CD4-positive, alpha-beta T cell treated with Interleukin-2 at 100 ng/mL for 4 hours (primary cell): Measurements from ENCODE around the gene CCDC6.
"Not testable (repeated sequence)": the region's sequence is repeated elsewhere in the genome, so short reads cannot be mapped to it uniquely, and the experiment has no call there.

ENCODE experiments used
- DNase-seq: peaks from one replicate; pipeline ENCODE4 v3.0.0-alpha.2; 2020; ENCODE audit warnings: low spot score

CCDC6 gene

DNA sequence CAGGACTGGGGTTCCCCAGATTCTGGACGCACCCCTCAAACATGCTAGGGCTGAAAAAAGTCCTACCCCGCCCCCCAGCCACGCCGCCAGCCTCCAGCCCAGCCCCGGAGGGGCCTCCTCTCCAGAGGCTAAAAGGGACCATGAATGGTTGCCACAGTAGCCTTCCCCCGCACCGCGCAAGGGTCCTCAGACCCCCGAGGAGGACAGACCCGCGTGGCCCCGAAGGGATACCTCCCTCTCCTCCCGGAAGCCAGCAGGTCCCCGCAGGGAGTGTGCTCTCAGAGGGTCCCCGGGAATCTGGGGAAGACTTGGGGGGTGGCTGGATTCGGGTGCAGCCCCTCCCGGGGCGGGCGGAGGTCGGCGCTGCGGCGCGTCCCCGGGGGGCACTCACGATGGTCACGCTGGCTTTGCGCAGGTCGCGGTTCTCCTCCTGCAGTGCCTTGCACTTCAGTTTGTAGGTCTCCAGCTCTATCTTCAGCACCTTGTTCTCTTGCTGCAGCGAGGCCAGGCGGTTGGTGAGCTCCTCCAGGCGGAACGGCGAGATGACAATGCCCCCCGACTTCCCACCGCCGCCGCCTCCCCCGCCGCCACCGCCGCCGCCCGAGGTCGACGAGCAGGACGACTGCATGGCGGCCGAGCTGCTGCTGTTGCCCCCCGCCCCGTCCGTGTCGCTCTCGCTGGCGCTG lies 482 bp downstream of the CCDC6 start:
- DNase-seq = no peak

DNA sequence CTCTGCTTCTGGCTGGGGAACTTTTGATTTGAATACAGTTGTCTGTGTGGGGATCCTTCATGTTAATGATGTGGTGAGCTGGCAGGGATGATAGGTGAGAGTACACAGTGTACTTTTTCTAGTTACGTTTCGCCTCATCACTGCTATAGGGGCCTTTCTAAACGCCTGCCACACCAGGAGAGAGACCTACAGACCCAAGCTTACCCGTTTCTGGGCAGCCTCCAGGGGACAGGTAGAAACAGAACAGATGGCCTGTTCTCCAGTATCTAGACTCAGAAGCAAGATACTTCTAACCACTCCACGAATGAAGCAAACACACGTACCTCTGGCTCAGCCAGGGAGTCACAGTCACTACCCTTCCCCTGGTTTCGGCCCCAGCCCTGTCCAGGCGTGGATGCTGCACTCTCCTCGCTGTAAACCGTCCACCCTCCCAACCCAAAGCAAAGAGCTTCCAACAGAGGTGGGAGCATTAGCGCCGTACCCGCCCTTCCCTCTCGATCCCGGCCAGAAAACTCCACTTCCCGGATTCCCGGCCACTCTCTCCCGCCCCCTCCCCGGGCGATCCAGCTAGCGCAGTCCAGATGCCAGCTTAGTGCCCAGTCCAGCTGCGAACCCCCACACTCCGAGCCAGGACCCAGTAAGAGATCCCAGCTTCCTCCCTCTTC lies 1.2 kb downstream of the CCDC6 start:
- DNase-seq = peak; percentile 38

DNA sequence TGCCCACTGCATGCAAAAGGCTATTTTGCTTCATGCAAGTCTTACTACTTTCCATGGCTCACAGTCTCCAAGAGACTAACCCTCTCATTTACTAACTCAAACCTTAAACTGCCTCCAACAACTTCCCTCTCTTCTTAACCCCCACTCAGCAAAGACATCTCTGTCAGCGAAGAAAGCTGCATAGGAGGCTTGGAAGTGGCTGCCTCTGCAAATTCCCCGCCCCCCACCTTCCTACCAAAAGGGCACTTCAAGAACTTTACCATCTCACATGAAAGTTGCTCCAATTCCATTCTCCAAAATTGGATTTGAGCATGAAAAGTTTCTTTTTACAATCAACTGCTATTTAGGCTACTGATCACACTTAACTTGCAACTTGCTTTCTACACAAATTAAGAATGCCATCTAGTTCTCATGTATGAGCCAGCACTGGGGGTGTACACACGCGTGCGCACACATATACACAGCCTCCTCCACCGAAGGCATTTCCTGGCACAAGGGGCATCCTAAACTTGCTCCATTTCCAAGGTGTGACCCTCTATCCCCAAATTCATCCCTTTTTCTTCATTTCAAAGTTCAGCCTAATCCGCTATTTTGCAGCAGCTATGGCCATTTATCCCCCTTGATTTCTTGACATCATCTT lies 1.8 kb downstream of the CCDC6 start:
- DNase-seq = no peak

DNA sequence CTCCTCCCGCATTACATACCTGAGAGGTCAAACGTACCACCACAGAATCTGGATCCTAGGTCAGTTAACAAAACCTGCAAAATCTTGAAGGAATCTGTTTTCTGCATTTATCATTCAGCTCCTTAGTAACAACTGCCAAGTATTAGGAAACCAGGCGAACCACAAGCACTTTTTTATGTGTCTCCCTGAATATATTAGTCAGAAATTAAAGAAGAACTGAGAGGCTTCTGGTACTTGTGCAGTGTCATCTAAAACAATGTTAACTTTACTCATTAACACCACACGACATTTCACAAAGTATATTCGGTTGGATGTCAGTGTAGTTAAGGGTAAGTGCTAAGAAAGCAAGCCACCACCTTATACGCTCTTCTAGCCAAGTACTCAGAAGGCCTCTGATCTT lies 2.5 kb downstream of the CCDC6 start:
- no peak for DNase-seq

DNA sequence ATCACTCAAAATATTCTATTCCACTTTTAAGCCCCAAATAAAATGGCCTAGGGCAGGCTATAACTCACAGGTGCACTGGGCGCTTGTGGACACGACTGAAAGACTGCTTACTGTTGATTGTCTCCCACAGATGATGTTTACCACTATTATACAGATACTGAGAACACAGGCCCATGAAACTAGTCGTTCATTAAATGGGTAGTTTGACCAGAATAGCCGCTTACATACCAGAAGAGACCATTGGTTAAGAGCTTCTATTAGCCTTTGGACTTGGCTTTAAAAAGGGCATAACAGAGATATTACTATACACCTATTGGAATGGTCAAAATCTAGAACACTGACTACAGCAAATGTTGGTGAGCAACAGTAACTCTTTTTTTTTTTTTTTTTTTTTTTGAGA lies 4.3 kb downstream of the CCDC6 start:
- no peak for DNase-seq

DNA sequence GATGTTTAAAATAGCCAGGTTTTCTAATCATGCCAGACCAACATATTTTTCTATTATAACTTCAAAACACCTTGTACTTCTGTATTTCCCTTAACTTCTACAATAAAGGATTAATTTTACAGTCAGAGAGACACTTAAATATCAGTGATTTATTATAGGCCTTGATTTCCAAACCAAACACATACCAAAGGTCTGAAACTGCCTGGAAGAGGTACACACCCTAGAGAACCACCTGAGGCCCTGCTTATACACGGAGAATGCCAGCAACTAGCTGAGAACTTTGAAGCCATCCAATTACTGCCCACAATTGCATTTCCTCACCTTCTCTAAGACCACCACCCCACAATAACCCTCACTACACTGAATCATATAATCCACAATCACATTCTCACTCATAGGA lies 4.9 kb downstream of the CCDC6 start:
- no peak for DNase-seq

DNA sequence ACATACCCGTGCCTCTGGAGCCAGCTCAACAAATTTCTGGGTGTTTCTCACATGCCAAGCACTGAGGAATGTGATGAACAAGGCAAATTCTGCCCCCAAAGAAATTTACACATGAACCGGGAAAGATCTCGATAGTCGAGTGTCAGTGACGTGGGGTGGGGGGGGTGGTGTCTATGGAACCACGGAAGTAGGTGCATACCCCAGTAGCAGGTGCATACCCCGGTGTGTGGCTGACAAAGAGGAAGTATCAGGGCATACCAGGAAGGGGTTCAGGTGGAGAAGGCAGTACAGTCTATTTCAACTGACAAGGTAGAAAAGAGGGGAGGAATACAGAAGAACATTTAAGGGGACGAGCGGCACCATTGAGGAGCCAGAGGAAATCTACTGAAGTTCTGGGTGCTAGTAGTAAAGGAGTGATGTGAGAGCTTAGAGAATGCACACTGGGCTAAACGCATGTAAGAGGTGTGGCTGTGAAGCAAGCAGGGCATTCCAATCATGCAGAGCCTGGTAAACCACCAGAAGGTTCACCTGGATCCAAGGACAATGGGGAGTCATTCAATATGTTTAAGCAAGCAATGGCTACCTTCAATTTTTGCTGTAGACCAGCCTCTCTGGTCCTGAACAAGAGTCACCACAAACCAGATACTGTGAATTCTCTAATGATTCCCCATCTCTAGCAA lies 6.2 kb downstream of the CCDC6 start:
- DNase-seq = no peak

DNA sequence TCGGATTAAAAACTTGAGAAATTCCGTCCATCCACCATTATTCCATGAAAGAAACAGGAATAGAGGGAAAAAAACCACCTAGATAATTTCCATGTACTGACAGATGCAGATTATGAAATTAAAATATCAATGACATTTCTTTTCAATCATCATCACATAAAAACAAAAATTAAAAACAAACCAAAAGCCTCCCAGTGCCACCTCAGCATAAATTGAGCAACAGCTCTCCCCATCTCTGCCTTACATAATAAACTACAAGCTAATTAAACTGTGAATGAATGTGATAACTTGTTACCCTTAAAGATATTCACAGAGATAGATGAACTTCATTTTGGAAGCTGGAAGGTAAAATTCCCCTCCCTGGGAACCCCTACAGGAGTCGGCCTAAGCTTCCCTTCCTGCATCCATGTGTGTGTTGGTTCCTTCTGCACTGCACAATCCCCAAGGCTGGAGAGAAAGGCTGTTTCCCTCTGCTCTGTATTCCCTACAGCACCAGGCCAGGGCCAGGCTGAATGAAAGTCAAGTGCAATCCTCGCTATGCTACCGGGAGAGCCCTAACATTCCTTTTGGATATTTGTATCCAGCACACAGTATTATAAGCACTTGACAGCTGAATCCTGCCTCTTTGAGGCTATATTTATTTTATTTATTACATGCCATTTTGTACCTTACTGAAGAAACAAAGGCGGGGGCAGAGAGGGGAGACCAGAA lies 8.1 kb downstream of the CCDC6 start:
- DNase-seq = no peak

DNA sequence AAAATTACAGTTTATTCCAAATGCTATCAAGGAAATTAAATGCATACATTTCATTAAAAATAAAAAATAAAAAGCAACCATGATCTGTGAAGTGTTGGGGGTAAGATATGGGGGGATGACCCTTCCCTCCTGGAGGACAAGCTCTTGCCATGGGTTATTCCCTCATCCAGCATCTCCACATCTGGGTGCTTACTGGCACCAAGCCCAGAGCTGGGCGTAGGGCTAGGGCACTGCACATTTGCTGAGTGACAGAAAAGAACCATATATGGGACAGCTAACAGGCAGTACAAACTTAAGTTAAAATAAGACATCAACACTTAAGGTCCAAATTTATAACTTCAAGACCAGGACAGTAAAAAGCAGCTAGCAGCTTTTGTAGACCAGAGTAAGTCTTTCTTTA lies 10.2 kb downstream of the CCDC6 start:
- DNase-seq = no peak

DNA sequence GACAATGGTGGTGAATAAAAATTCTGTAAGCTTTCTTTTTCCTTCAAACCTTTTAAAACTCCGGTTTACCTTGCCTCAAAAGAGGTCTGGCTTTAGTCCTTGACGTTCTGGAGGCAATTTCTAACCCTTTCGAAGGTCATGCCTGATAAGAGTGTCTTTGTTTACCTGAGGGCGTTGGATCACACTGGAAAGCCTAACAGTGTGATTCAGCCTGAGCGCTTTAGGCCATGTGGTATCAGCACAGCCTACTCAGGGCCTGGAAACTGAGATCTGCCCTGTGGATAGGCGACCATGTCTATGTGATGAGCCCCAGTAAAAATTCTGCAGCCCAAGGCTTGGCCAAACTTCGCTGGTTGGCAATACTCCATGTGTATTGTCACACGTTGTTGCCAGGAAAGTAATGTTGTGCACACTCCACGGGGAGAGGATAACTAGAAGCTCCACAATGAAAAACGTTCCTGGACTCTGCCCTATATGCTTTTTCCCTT lies 10.7 kb downstream of the CCDC6 start:
- no peak for DNase-seq

DNA sequence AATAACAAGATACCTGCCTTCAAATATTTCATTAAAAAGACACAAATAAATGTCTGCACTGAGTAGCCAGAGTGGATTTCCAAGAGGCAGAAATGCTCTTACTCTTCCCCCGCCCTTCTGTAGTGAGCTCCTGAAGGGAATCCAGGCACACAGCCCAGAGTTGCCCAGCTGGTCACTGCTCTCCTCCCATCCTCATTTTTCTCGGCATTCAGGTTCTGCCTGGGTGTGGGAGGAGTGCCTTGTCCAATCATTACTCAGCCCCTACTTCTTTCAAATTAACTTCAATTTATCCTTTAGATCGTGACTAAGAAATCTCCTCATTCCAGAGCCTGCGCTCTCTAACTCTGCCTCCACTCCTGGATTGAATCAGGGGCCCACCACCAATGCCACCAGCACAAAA lies 12.2 kb downstream of the CCDC6 start:
- no peak for DNase-seq

DNA sequence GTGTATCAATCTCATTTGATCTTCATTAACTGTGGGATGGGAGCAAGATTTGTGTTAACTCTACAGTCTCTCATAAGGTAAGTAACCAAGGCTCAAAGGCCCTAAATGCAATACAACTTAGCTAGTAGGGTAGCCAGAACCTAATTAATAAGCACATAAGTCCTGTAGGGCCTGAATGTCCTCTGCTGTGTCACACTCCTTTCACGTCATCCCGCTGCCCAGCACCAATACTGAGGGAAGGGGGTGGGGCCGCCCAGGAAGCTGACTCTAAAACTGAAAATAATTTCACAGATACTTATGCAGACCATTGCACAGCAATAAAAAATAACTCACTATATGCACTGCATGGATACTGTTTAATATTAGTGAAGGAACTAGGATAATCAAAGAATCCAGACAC lies 13.7 kb downstream of the CCDC6 start:
- no peak for DNase-seq

DNA sequence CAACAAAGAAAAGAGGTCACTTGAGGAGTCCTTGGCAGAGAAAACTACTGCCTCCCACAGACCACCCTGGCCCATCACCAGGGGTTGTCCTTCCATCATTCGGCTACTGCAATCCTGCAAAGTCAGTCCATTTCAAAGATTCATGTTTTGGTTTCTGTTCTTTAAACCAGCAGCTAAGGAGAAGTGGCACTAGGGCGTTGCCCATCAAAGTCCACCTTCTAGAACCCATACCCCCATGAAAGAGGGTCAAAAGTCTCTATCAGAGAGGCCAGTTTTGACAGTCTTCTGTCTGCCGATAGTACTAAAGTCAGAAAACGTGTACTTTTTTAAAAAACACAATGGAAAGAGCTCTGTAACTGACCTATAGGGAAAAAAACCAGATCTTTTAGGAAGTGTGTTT lies 14.4 kb downstream of the CCDC6 start:
- no peak for DNase-seq

DNA sequence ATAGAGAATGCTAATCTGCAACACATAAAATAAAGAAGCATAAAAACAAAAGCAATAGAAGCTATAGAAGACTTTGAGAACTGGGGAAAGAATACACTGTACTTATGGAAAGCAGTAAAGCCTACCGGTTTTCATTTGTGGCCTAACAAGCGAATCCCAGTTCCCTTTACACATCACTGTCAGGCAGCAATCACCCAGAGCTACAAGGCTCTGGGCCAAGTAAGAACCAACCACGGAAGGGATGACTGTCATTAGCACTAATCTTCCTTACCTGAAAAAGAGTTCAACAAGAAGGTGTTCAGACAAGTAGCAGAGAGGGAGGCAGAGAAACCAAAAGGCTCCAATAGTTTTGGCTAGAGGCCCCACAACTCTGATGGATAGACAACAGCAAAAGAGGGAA lies 15.0 kb downstream of the CCDC6 start:
- DNase-seq = no peak

DNA sequence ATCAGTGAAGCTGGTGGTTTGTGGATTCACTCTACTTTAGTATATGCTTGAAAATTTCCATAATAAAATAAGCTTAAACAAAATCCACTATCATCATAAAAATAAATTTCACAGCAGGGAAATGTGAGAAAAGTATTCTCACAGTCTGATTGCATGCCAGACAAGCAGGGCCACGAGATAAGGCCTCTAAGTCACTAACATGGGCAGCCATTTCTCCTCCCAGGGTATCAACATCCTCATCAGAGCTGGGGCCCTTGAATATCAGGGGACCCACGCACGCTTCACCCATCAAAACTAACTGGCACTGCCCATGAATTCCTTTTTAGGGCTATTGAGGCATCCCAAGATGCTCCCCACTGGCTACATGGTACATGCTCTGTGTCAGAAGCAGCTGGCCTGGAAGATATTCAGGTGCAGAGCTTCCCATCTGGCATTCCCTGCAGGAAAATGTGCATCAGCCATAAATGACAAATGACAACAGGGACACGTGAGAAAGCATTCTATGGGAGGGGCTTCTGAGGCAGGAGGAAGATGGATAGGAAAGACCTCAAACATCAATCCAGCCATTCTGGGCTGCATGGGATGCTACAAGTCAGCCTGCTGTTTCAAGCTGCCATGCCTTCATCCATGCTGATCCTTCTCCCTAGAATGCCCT lies 17.4 kb downstream of the CCDC6 start:
- DNase-seq = no peak

DNA sequence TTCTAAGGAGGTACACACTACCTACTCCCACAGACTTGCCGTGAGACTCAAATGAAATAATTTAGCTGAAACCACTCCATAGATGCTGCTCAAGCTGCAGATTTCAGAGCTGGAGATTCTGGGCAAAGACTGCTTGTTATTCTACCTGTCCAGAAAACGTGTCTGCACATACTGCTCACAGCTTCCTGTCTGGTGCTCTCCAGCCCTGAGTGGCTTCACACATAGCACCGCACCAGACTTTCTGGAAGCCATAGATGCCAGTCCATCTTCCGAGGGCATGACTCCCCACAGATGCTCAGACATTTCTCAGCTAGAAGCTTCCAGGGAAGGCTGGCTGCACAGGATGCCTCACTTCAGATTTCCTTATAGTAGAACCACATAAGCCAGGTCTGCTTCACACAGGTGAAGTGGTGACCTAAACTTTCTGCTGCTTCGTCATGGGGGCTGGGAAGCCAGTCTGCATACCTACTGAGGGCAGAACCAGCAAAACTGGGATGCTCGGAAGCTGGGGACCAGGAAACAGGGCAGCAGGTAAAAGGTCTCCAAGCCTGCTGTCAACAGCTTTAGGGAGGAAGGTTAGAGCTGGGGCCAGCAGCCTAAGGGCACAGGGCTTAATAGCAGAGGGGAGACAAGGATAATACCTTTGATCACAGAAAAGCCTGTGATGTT lies 18.2 kb downstream of the CCDC6 start:
- DNase-seq = peak; percentile 26

DNA sequence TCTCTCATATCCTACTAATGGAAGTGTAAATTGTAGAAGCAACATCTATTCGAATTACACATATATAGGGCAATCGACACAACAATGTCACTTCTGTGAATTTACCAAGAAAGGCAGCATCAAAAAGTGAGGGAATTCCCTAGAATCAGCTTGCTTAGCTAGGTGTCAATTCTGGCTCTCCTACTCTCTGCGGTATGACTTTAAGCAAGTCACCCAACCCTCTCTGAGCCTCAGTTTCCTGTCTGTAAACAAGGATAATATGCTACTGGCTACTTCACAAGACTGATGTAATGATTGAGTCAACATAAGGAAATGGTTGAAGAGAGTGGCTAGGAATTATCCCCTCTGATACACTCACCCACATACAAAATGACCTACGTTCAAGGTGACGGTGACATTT lies 19.4 kb downstream of the CCDC6 start:
- DNase-seq = peak; percentile 47

DNA sequence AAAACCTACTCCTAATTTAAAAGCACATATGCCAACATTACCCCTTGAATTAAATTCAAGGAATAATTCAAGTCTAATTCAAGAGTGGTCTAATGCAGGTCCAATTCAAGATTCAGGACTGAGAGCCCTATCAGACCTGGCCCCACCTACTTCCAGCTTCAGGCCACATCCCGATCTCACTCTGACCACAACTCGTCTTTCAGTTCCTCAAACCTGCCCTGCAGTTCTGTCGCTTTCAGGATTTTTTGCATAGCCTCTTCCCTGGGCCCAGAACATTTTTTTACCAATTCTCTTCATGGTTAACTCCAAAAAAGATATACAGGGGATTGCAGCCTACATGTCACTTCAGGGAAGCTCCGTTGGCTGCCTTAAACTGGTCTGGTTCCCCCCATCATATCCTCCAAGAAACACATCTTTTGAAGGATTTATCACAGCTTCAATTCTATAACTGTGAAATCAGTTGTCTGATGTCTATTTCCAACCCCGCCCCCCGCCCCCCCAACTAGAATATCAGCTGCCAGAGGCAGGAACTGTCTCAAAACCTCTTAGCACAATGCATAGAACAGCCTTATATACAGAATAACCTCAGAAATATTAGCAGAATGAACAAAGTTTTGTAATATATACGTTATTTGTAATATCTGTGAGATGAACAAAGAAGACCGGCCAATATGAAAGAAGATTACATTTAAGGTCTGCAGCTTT lies 20.8 kb downstream of the CCDC6 start:
- DNase-seq = no peak

DNA sequence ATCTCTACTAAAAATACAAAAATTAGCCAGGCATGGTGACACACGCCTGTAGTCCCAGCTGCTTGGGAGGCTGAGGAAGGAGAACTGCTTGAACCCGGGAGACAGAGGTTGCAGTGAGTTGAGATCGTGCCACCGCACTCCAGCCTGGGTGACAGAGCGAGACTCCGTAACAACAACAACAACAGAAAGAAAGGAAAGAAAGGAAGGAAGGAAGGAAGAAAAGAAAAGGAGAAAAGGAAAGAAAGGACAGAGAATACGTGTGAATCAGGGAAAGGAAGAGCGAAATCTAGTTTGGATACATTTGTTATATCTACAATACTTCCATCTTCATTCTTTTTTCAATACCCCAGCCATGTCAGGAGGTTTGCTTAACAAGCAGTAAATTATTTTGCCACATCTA lies 21.5 kb downstream of the CCDC6 start:
- not testable (repeated sequence) for DNase-seq

DNA sequence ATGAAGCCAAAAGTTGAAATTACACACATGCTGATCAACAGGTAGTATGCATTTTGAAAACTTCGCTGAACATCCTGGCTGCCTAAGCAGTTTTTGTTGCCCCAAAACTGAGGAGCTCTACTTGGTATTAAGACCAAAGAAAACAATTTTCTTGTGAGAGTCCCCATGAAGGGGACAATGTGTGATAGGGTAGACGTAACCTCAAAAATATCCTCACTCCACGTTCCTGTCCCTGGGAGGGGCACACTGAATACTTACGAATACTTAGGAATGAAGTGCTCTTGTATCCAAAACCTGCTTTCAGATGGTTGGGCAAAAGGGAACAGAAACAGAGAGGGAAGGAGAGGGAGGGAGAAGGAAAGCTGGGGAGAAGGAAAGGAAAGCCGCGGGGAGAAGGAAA lies 24.7 kb downstream of the CCDC6 start:
- no peak for DNase-seq
